Peyer's patch (tissue), 4 donors: ENCODE data around the gene MPPE1.

Experiments
- CTCF ChIP-seq, 6 experiments: fragments of 450-650 bp in 4 of 6; fragments of 200-600 bp in 2 of 6; sonication (generic) in 1 of 6; IDR thresholded peaks; one replicate each; pipeline ENCODE4 v1.5.1; 2017 to 2019; ENCODE audit warnings: antibody characterized with exemption in 6 of 6, mild to moderate bottlenecking in 3 of 6, moderate library complexity in 1 of 6
- POLR2A ChIP-seq, 2 donors: fragments of 450-650 bp; IDR thresholded peaks; one replicate each; pipeline ENCODE4 v1.5.1; 2017; ENCODE audit warnings: antibody characterized with exemption in 2 of 2, mild to moderate bottlenecking in 2 of 2, moderate library complexity in 2 of 2

GRCh38 chr18:11882636-11883035 is 25.5 kb downstream of the MPPE1 start:
- no peak for TF ChIP-seq CTCF (IDR thresholded peaks at IDR 0.05)
- no peak for TF ChIP-seq POLR2A (IDR thresholded peaks at IDR 0.05)
